PC-9 (cell line): ENCODE data around the gene SERTAD1. TPM values are rescaled to one million over a fixed set of nuclear protein-coding genes. Genes with fewer than 3 reads are reported as not detected.
"Not testable (repeated sequence)": the region's sequence is repeated elsewhere in the genome, so short reads cannot be mapped to it uniquely, and the experiment has no call there.

Source experiments
- BruUV-seq: library from RNA; stranded (reverse); fragments of 400-500 nt; replicated peaks from 2 replicates; lab custom pipeline; 2021; lab: Mats Ljungman, UMichigan
- CTCF ChIA-PET: fragments of 300-600 bp; sonication (Branson Sonifier 250); formaldehyde crosslinking; loops from one replicate; lab custom pipeline; 2022; ENCODE audit warnings: antibody characterized with exemption; lab: Charles Lee
- POLR2A ChIA-PET: fragments of 300-600 bp; sonication (Branson Sonifier 250); formaldehyde crosslinking; loops from one replicate; lab custom pipeline; 2022; ENCODE audit warnings: antibody characterized with exemption; ENCODE audit not compliant: unreplicated experiment; lab: Charles Lee
- DNase-seq, 2 experiments: peaks; one replicate each; pipeline versions ENCODE4 v3.0.0 to v3.0.0-alpha.2; 2015 to 2022; ENCODE audit warnings: mixed read lengths in 1 of 2
- H2AFZ ChIP-seq: fragments of 200-600 bp; sonication (generic); 2 replicates; pipeline ENCODE4 v1.8.1; 2017; ENCODE audit warnings: antibody characterized with exemption
- H3F3A ChIP-seq: fragments of 200-600 bp; sonication (generic); 2 replicates; pipeline ENCODE4 v1.8.1; 2017; ENCODE audit warnings: antibody characterized with exemption, mild to moderate bottlenecking, low read depth; ENCODE audit not compliant: insufficient read depth
- H3K27ac ChIP-seq: fragments of 200-600 bp; sonication (generic); 2 replicates; pipeline ENCODE4 v1.6.1; 2016; ENCODE audit warnings: mixed run types
- H3K27me3 ChIP-seq: fragments of 200-600 bp; sonication (generic); 2 replicates; pipeline ENCODE4 v1.6.1; 2016; ENCODE audit warnings: low read depth, mixed run types; ENCODE audit not compliant: insufficient read depth
- H3K36me3 ChIP-seq: fragments of 200-600 bp; sonication (generic); 2 replicates; pipeline ENCODE4 v1.6.1; 2016; ENCODE audit warnings: low read depth, mixed run types
- H3K4me1 ChIP-seq: fragments of 200-600 bp; sonication (generic); replicated peaks from 2 replicates; pipeline ENCODE4 v1.6.1; 2016; ENCODE audit warnings: mixed run types; ENCODE audit not compliant: insufficient read depth
- H3K4me2 ChIP-seq: fragments of 200-600 bp; sonication (generic); 2 replicates; pipeline ENCODE4 v1.6.1; 2017; ENCODE audit warnings: mixed run types
- H3K4me3 ChIP-seq: fragments of 200-600 bp; sonication (generic); 2 replicates; pipeline ENCODE4 v1.6.1; 2016; ENCODE audit warnings: mixed run types
- H3K79me2 ChIP-seq: fragments of 200-600 bp; sonication (generic); 2 replicates; pipeline ENCODE4 v1.6.1; 2017; ENCODE audit warnings: low read depth, mixed run types
- H3K9me2 ChIP-seq: fragments of 200-600 bp; sonication (generic); 2 replicates; pipeline ENCODE4 v1.8.1; 2017; ENCODE audit warnings: mild to moderate bottlenecking; ENCODE audit not compliant: insufficient read depth
- H3K9me3 ChIP-seq: fragments of 200-600 bp; sonication (generic); 2 replicates; pipeline ENCODE4 v1.8.1; 2016; ENCODE audit warnings: low read depth; ENCODE audit not compliant: insufficient read depth
- H4K20me1 ChIP-seq: fragments of 200-600 bp; sonication (generic); 2 replicates; pipeline ENCODE4 v1.8.1; 2017; ENCODE audit not compliant: insufficient read depth
- CTCF ChIP-seq: fragments of 200-600 bp; sonication (generic); conservative IDR thresholded peaks from 2 replicates; pipeline ENCODE4 v1.6.1; 2017; ENCODE audit warnings: mixed run types, antibody characterized with exemption, mild to moderate bottlenecking, moderate library complexity
- EZH2 ChIP-seq: fragments of 200-600 bp; sonication (generic); IDR thresholded peaks from 2 replicates; pipeline ENCODE4 v1.8.0; 2017; ENCODE audit warnings: antibody characterized with exemption, low read depth
- intact Hi-C: fragments of 100-400 bp; cut with micrococcal nuclease; formaldehyde crosslinking; loops from one replicate; pipeline ENCODE4 v1.10.0; 2022; ENCODE audit not compliant: unreplicated experiment
- total RNA-seq: library from RNA; stranded (reverse); gene quantifications from 2 replicates; pipeline ENCODE4 v1.2.3, GENCODE V29; 2021

The SERTAD1 gene
- total RNA-seq, 1 experiment from 2014 or later, result 7.8 TPM

DNA sequence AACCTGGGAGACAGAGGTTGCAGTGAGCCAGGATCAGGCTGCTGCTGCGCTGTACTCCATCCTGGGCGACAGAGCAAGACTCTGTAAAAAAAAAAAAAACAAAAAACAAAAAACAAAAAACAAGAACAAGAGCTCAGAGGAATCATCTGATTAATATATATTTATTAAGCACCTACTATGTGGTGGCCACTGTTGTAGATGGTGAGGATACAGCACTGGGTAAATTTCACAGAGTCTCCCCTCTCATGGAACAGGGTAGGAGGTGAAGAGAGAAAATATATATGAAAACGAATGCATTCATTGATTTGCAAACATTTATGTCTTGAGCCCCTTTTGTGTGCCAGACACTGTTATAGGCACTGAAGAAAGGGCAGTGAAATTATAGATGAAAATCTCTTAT is 5.9 kb upstream of the SERTAD1 start:
- Histone ChIP-seq H3K79me2 (0 out of 2 replicates have a peak, but pooled peaks cover 6% of the 10 kb centered on the region), H3F3A (peaks cover 39% of the 10 kb centered on the region), H3K36me3 (no peaks in the 10 kb centered on the region), H3K4me2 (no peak overlapping the region), H3K27me3 (no peaks in the 10 kb centered on the region), H2AFZ (no peak overlapping the region), H3K27ac (peak overlapping the region; percentile 89; the same call in 1 of the 2 replicates), H3K4me1 (peaks cover 29% of the 10 kb centered on the region), H3K9me2 (no peaks in the 10 kb centered on the region), H3K9me3 (no peaks in the 10 kb centered on the region), H3K4me3 (no peak overlapping the region), H4K20me1 (no peaks in the 10 kb centered on the region)
- intact Hi-C loops, result no loop called here
- no TSS peak for BruUV-seq
- ChIA-PET CTCF (interaction anchor here (0.6 kb wide), 1 partner anchor 11 kb away, joined by 4 read pairs; no protein-coding TSS in a partner anchor), POLR2A (no interaction called here)
- no peak for DNase-seq
- no peak for TF ChIP-seq CTCF
- no peak for TF ChIP-seq EZH2

DNA sequence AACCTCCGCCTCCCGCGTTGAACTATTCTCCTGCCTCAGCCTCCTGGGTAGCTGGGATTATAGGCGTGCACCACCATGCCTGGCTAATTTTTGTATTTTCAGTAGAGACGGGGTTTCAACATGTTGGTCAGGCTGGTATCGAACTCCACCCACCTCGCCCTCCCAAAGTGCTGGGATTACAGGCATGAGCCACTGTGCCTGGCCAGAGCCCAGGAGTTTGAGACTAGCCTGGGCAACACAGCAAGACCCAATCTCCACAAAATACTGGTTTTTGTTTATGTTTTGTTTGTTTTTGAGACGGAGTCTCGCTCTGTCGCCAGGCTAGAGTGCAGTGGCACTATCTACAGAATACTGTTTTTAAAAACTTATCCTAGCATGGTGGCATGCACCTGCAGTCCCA is 4.5 kb upstream of the SERTAD1 start:
- H3K79me2 ChIP-seq, intact Hi-C loops, H3K9me3 ChIP-seq, H3K4me3 ChIP-seq, DNase-seq, H3K4me2 ChIP-seq, H3K36me3 ChIP-seq, H2AFZ ChIP-seq, BruUV-seq, H3K27ac ChIP-seq, H3K27me3 ChIP-seq, POLR2A ChIA-PET, H4K20me1 ChIP-seq, H3K9me2 ChIP-seq: not testable (repeated sequence)
- peaks cover 35% of the 10 kb centered on the region for H3F3A ChIP-seq
- CTCF ChIA-PET, result interaction anchor here (0.6 kb wide), 2 partner anchors 13 to 27 kb away, joined by 3 to 4 read pairs; no protein-coding TSS in a partner anchor
- H3K4me1 ChIP-seq, result peaks cover 29% of the 10 kb centered on the region

GRCh38 chr19:40428197-40428596 is 2.4 kb upstream of the SERTAD1 start:
- H3F3A ChIP-seq, result peaks cover 18% of the 10 kb centered on the region
- BruUV-seq, H3K9me3 ChIP-seq, H3K27ac ChIP-seq, H3K9me2 ChIP-seq, H3K4me2 ChIP-seq, H2AFZ ChIP-seq, CTCF ChIA-PET, POLR2A ChIA-PET, H3K27me3 ChIP-seq, H3K36me3 ChIP-seq, H3K4me3 ChIP-seq, H4K20me1 ChIP-seq, DNase-seq: not testable (repeated sequence)
- H3K79me2 ChIP-seq, result peaks cover 24% of the 10 kb centered on the region
- intact Hi-C loops, result loop anchor here (5.0 to 10.0 kb wide), 3 partner anchors 97 to 289 kb away; partner anchors contain the start of genes COQ8B and ITPKC
- H3K4me1 ChIP-seq, result peaks cover 15% of the 10 kb centered on the region

GRCh38 chr19:40424637-40425449 is 949 bp downstream of the SERTAD1 start:
- TSS peak; percentile 66 for BruUV-seq
- POLR2A ChIA-PET, result no interaction called here
- peak overlapping the region; percentile 87 for H3K4me3 ChIP-seq
- no peaks in the 10 kb centered on the region for H3K9me3 ChIP-seq
- H2AFZ ChIP-seq, result peak overlapping the region; percentile 81
- no peak for DNase-seq
- H3K4me2 ChIP-seq, result peak overlapping the region; percentile 98
- peak overlapping the region; percentile 92 for H3K27ac ChIP-seq
- peaks cover 5% of the 10 kb centered on the region; the same call in 1 of the 2 replicates for H3F3A ChIP-seq
- H4K20me1 ChIP-seq, result no peaks in the 10 kb centered on the region
- H3K27me3 ChIP-seq, result no peaks in the 10 kb centered on the region
- H3K79me2 ChIP-seq, result peaks cover 28% of the 10 kb centered on the region
- TF ChIP-seq CTCF, result no peak
- no peak for TF ChIP-seq EZH2
- H3K9me2 ChIP-seq, result no peaks in the 10 kb centered on the region
- peaks cover 12% of the 10 kb centered on the region for H3K4me1 ChIP-seq
- intact Hi-C loops, result loop anchor here (1.0 to 10.0 kb wide), 4 partner anchors 18 to 292 kb away; partner anchors contain the start of genes COQ8B and ITPKC
- no peaks in the 10 kb centered on the region for H3K36me3 ChIP-seq
- CTCF ChIA-PET, result no interaction called here
